Psoas muscle (tissue), 8 donors: ENCODE data around the gene IFIT1B. TPM values are rescaled to one million over a fixed set of nuclear protein-coding genes. Genes with fewer than 3 reads are reported as not detected.
A peak's percentile ranks its signal among the peaks of the same experiment; 100 is the strongest.
"Not testable (repeated sequence)": the region's sequence is repeated elsewhere in the genome, so short reads cannot be mapped to it uniquely, and the experiment has no call there.

Experiments
- ATAC-seq, 4 donors: fragments of 200-7000 bp; cut with Tn5 transposase; one replicate each; pipeline ENCODE4 v1.9.1; 2020; ENCODE audit warnings: moderate library complexity in 3 of 4, mild to moderate bottlenecking in 2 of 4
- DNase-seq, 2 donors: peaks; one replicate each; pipeline ENCODE4 v3.0.0-alpha.2; 2020
- H3K27ac ChIP-seq: fragments of 200-600 bp; one replicate; pipeline ENCODE4 v1.8.0; 2022
- H3K27me3 ChIP-seq, 3 donors: fragments of 200-600 bp in 1 of 3; one replicate each; pipeline versions ENCODE4 v1.6.1 to v1.8.0; 2013 to 2022; ENCODE audit warnings: low read length in 2 of 3, mild to moderate bottlenecking in 2 of 3, moderate library complexity in 1 of 3; ENCODE audit not compliant: insufficient read depth in 3 of 3
- H3K36me3 ChIP-seq, 2 donors: fragments of 200-600 bp in 1 of 2; one replicate each; pipeline versions ENCODE4 v1.6.1 to v1.8.0; 2013 to 2022; ENCODE audit warnings: low read depth in 1 of 2, mild to moderate bottlenecking in 1 of 2, moderate library complexity in 1 of 2; ENCODE audit not compliant: insufficient read depth in 1 of 2
- H3K4me1 ChIP-seq: fragments of 200-600 bp; one replicate; pipeline ENCODE4 v1.8.0; 2022
- H3K4me3 ChIP-seq: fragments of 200-600 bp; one replicate; pipeline ENCODE4 v1.8.0; 2022; ENCODE audit warnings: mild to moderate bottlenecking
- H3K9me3 ChIP-seq: fragments of 200-600 bp; one replicate; pipeline ENCODE4 v1.8.0; 2022
- WGBS, 3 donors: extraction: QIAGEN DNeasy Blood & Tissue Kit; methylation state at CpG; one replicate each; pipeline versions ENCODE4 v1.1.6 to v1.1.7; 2013; 5-methylcytosine and 5-hydroxymethylcytosine counted together
- intact Hi-C, 2 donors: fragments of 100-400 bp; cut with DNase I; formaldehyde crosslinking; loops; one replicate each; pipeline versions ENCODE4 v1.11.0 to v1.14.2; 2022
- polyA plus RNA-seq, 3 donors: library from polyadenylated mRNA; stranded (reverse); fragments of 200-250 nt; gene quantifications; one replicate each; pipeline ENCODE4 v1.2.3, GENCODE V29; 2013
- total RNA-seq, 4 donors: library from RNA; stranded (reverse); fragmentation: NEBNext Ultra II Directional in 2 of 4; extraction: Animal tissue kit (Norgen Biotek cat#: 25700) in 2 of 4; gene quantifications; one replicate each; pipeline versions ENCODE4 v1.2.1 to v1.2.4, GENCODE V29; 2021 to 2023
- TF ChIP-seq, protein P1 (sequence below): fragments of 200-600 bp; IDR thresholded peaks from one replicate; pipeline ENCODE4 v1.8.0; 2022; ENCODE audit warnings: antibody characterized with exemption
- donor health status: healthy with polysubstance abuse.
- donor health status: DM: no; HTN: no; CAD: no; lungs with moderate emphysema.
- donor health status: Bipolar disorder and iron deficiency.
- donor health status: healthy.
- donor health status: DM: yes; HTN: yes; CAD: no.
- donor health status: DM: no; HTN: no; CAD: no.
- donor health status: DM: no; HTN: no; CAD: no.
- donor health status: DM: yes; HTN: yes; CAD: no.

IFIT1B gene
- total and polyA plus RNA-seq, 7 donors, result 1.4 TPM; not detected in 6

DNA sequence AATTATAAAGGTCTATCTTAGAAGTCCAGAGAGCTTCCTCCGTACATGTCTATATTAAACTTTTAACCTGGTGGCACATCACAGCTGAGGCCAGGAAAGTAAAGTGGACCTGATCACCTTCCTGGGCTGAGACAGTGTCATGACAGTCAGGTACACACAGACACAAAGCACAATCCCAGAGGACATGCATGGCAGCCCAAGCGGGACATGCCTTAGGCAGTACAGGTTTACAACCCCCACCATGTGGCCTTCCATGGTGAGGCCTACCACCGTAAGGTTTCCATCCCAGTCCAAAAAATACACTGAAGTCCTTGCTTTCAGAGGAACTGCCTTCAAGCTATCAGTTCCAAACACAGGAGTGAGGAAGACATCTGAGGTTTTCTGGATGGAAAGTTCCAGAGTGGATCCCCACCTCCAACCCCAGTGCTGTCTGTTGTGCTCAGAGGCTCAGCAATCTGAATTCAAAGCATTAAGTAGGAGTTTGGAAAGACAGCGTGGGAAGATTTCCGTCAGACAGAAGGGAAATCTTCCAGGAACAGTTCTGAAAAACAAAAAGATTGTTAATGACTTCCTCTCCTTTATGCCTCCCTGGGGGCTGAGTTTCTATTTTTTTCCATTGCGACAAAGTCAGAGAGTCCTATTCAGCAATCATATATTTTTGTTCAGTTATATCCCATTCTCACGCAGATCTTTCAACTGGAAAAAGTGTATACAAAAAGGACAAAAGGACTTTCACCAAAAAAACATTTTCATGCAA is 30.0 kb upstream of the IFIT1B start:
- intact Hi-C loops, result no loop called here
- Histone ChIP-seq H3K27me3 (no peaks in the 10 kb centered on the region), H3K4me1 (peaks cover 44% of the 10 kb centered on the region), H3K36me3 (no peaks in the 10 kb centered on the region), H3K4me3 (no peak overlapping the region), H3K9me3 (no peaks in the 10 kb centered on the region), H3K27ac (peak overlapping the region; percentile 67)
- ATAC-seq (peak in 1 of 4 donors; percentile 15), DNase-seq (no peak)
- TF ChIP-seq, protein P1, sequence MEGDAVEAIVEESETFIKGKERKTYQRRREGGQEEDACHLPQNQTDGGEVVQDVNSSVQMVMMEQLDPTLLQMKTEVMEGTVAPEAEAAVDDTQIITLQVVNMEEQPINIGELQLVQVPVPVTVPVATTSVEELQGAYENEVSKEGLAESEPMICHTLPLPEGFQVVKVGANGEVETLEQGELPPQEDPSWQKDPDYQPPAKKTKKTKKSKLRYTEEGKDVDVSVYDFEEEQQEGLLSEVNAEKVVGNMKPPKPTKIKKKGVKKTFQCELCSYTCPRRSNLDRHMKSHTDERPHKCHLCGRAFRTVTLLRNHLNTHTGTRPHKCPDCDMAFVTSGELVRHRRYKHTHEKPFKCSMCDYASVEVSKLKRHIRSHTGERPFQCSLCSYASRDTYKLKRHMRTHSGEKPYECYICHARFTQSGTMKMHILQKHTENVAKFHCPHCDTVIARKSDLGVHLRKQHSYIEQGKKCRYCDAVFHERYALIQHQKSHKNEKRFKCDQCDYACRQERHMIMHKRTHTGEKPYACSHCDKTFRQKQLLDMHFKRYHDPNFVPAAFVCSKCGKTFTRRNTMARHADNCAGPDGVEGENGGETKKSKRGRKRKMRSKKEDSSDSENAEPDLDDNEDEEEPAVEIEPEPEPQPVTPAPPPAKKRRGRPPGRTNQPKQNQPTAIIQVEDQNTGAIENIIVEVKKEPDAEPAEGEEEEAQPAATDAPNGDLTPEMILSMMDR, result no peak
- 71 to 75% (median 74%) methylated on average over 7 of the region's 7 CpGs for WGBS, 3 donors

DNA sequence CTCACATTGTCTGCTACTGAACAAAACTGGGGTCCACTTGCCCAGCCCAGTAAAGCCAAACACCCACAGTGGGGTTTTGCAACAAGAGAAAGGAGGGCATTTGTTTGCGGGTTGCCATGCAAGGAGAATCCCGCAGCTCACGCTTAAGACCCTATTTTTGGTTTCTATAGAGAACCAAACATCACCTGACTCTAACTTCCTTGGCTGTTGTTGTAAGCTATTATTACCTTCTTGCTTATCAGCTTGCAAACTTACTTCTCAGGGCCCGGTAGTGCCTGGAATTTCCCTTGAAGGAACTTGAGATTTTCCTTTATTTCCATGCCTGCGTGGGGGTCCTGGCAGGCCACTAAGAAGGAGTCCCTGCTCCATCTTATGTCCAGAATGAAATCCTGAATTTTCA is 29.4 kb upstream of the IFIT1B start:
- no peaks in the 10 kb centered on the region for H3K9me3 ChIP-seq
- ATAC-seq (no peak), DNase-seq (no peak)
- peaks cover 46% of the 10 kb centered on the region for H3K4me1 ChIP-seq
- intact Hi-C loops, result no loop called here
- H3K4me3 ChIP-seq, result no peak overlapping the region
- no peaks in the 10 kb centered on the region for H3K27me3 ChIP-seq
- WGBS, 3 donors, result 65 to 71% (median 68%) methylated on average over 5 of the region's 5 CpGs
- TF ChIP-seq, protein P1, result no peak
- no peaks in the 10 kb centered on the region for H3K36me3 ChIP-seq
- peak overlapping the region; percentile 33 for H3K27ac ChIP-seq

- no peaks in the 10 kb centered on the region for H3K9me3 ChIP-seq
- H3K4me3 ChIP-seq, result no peak overlapping the region
- WGBS, 3 donors, result 86 to 94% (median 89%) methylated on average over 2 of the region's 2 CpGs
- no peak for ATAC-seq
- intact Hi-C loops, result no loop called here
- no peak for DNase-seq
- H3K27me3 ChIP-seq, result no peaks in the 10 kb centered on the region
- H3K36me3 ChIP-seq, result no peaks in the 10 kb centered on the region
- TF ChIP-seq, protein P1, result no peak
- H3K27ac ChIP-seq, result no peak overlapping the region
- peaks cover 46% of the 10 kb centered on the region for H3K4me1 ChIP-seq
Observed at GRCh38 chr10:89348975-89349374, 28.9 kb upstream of the IFIT1B start.

DNA sequence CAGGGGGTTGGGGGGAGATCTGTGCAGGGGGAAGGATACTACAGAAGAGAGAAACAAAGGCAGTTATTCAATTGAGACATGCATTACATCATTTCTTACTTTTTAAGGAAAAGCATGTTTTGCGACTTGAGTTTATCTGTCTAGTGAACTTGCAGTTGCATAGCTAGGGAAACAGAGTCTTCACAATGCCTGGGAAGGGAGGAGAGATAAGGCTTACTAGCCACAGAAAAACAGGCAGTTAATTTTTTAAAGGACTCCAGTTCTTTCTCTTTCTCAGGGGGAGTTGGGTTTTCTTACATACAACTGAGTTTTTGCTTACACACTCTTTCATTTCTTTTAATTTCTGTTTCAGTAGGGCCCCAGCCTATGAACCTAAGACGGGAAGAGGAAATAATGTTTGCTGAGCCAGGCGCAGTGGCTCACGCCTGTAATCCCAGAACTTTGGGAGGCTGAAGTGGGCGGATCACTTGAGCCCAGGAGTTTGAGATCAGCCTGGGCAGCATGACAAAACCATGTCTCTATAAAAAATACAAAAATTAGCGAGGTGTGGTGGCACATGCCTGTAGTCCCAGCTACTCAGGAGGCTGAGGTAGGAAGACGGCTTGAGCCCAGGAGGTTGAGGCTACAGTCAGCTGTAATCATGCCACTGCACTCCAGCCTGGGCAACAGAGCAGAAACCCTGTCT is 27.1 kb upstream of the IFIT1B start:
- Histone ChIP-seq H3K4me1 (peaks cover 45% of the 10 kb centered on the region), H3K27ac (peak overlapping the region; percentile 69)
- intact Hi-C loops, H3K9me3 ChIP-seq, H3K36me3 ChIP-seq, H3K4me3 ChIP-seq, H3K27me3 ChIP-seq: not testable (repeated sequence)
- ATAC-seq (peak in 3 of 4 donors; percentile 35 to 57 (median 42)), DNase-seq (peak; percentile 31 to 53)
- WGBS, 3 donors, result 27 to 51% (median 29%) methylated on average over 7 of the region's 7 CpGs

DNA sequence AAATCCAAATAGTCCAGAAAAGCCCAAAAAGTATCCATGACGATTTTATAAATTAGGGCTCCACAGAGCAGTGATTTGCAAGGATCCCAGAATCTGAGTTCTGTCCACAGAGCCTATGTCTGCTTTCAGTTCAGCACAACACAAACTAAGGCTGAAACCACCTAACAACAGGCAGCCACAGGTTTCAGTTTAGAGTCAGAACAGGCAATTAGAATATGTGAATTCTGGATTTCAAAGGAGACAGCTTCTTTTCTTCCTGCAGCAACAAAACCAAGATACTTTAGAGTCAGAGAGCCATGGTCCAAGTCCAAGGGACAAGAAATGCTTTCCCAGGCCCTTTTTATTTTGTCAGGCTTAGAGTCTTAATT is 26.5 kb upstream of the IFIT1B start:
- Histone ChIP-seq H3K4me3 (no peak overlapping the region), H3K27me3 (no peaks in the 10 kb centered on the region), H3K9me3 (no peaks in the 10 kb centered on the region), H3K4me1 (peaks cover 39% of the 10 kb centered on the region), H3K36me3 (no peaks in the 10 kb centered on the region), H3K27ac (peak overlapping the region; percentile 69)
- DNase-seq (no peak), ATAC-seq (no peak)
- 24 to 49% (median 29%) methylated on average over 1 of the region's 1 CpG for WGBS, 3 donors
- intact Hi-C loops, result no loop called here
- TF ChIP-seq, protein P1, result no peak
